ENCODE measurements around the gene STXBP4.

STXBP4 gene

DNA sequence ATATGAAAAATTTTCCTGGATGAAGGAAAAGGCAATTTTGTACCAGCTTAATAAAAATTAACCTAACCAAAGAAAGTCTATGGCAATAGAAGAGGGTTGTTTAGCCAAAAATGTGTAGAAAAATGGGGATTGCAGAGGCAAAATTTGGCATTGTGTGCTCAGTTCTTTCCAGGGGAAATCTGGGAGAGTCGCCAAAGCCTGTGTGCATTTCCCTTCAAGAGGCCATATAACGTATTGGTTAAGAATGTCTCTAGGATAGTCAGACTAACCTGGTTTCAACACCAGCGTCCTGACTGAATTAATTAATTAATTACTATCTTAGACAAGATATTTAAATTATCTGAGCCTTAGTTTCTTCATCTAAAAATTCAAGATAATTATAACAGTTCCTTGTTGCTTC is 251.4 kb downstream of the STXBP4 start:
- no peak overlapping the region for H3K4me3 ChIP-seq (ENCODE audit: control insufficient read depth, low read depth, low read length)
- no peak for DNase-seq (ENCODE audit: low read depth)
- TF ChIP-seq, protein P1, sequence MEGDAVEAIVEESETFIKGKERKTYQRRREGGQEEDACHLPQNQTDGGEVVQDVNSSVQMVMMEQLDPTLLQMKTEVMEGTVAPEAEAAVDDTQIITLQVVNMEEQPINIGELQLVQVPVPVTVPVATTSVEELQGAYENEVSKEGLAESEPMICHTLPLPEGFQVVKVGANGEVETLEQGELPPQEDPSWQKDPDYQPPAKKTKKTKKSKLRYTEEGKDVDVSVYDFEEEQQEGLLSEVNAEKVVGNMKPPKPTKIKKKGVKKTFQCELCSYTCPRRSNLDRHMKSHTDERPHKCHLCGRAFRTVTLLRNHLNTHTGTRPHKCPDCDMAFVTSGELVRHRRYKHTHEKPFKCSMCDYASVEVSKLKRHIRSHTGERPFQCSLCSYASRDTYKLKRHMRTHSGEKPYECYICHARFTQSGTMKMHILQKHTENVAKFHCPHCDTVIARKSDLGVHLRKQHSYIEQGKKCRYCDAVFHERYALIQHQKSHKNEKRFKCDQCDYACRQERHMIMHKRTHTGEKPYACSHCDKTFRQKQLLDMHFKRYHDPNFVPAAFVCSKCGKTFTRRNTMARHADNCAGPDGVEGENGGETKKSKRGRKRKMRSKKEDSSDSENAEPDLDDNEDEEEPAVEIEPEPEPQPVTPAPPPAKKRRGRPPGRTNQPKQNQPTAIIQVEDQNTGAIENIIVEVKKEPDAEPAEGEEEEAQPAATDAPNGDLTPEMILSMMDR (IDR thresholded peaks at IDR 0.05; ENCODE audit: control insufficient read depth, insufficient read depth, low read depth, low read length, missing control alignments) = no peak

Data from AG09309 (cell line).